ENCODE results near the gene CTDSP2.

Gene CTDSP2

DNA sequence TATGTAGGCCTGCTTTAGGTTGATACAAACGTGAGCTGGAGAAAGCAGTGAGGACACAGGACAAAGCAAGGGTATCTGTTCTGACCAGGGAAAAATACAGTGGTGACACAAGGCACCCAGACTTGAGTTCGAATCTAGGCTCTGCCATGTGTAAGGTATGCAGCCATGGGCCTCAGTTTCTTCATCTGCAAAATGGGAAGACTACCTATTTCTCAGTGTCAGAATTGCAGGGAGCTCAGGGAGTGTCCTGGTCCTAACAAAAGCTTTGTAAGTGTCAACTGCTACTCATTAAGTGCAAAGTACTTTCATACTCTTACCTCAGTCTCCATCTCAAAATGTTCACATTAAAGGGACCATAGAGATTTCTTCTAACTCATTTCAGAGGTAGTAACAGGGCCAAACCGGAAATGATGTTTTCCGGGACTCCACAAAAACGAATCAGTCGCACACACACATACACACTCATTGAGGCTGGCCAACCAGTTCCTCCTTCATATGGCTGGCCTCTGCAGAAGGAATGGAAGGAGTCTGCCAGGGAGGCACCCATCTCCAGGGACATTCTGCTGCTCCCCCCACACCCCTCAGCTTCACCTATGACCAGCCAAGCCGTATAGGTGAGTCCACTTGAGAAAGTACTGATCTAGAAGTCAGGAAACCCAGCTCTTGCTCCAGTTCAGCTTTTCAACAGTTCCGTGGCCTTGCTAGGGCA lies 7.8 kb downstream of the CTDSP2 start:
- Histone ChIP-seq H3K27ac (ENCODE audit: low read length) (no peak overlapping the region), H3K27me3 (ENCODE audit: insufficient read depth, low read length) (no peaks in the 10 kb centered on the region), H3K9me3 (ENCODE audit: insufficient read depth, low read depth, low read length) (no peaks in the 10 kb centered on the region), H3K4me3 (ENCODE audit: low read length) (no peak overlapping the region), H3K4me1 (ENCODE audit: insufficient read depth, low read length) (peaks cover 67% of the 10 kb centered on the region), H3K9ac (ENCODE audit: low read depth, low read length) (no peak overlapping the region), H3K36me3 (ENCODE audit: insufficient read depth, low read depth, low read length) (no peaks in the 10 kb centered on the region)

- Histone ChIP-seq H3K27ac (ENCODE audit: low read length) (no peak overlapping the region), H3K4me1 (ENCODE audit: insufficient read depth, low read length) (peaks cover 66% of the 10 kb centered on the region), H3K27me3 (ENCODE audit: insufficient read depth, low read length) (no peaks in the 10 kb centered on the region), H3K9ac (ENCODE audit: low read depth, low read length) (peak overlapping the region; percentile 10; the same call in 1 of the 2 replicates), H3K4me3 (ENCODE audit: low read length) (peak overlapping the region; percentile 2; the same call in 1 of the 2 replicates), H3K9me3 (ENCODE audit: insufficient read depth, low read depth, low read length) (no peaks in the 10 kb centered on the region), H3K36me3 (ENCODE audit: insufficient read depth, low read depth, low read length) (no peaks in the 10 kb centered on the region)
Measured at GRCh38 chr12:57837864-57838562, 8.5 kb downstream of the CTDSP2 start.

GRCh38 chr12:57836442-57837375 lies 9.8 kb downstream of the CTDSP2 start:
- H3K9ac ChIP-seq (ENCODE audit: low read depth, low read length), result peak overlapping the region; percentile 71
- peak overlapping the region; percentile 50; the same call in 1 of the 2 replicates for H3K4me3 ChIP-seq (ENCODE audit: low read length)
- H3K36me3 ChIP-seq (ENCODE audit: insufficient read depth, low read depth, low read length), result no peaks in the 10 kb centered on the region
- H3K9me3 ChIP-seq (ENCODE audit: insufficient read depth, low read depth, low read length), result no peaks in the 10 kb centered on the region
- peaks cover 55% of the 10 kb centered on the region for H3K4me1 ChIP-seq (ENCODE audit: insufficient read depth, low read length)
- H3K27ac ChIP-seq (ENCODE audit: low read length), result peak overlapping the region; percentile 53
- H3K27me3 ChIP-seq (ENCODE audit: insufficient read depth, low read length), result no peaks in the 10 kb centered on the region

DNA sequence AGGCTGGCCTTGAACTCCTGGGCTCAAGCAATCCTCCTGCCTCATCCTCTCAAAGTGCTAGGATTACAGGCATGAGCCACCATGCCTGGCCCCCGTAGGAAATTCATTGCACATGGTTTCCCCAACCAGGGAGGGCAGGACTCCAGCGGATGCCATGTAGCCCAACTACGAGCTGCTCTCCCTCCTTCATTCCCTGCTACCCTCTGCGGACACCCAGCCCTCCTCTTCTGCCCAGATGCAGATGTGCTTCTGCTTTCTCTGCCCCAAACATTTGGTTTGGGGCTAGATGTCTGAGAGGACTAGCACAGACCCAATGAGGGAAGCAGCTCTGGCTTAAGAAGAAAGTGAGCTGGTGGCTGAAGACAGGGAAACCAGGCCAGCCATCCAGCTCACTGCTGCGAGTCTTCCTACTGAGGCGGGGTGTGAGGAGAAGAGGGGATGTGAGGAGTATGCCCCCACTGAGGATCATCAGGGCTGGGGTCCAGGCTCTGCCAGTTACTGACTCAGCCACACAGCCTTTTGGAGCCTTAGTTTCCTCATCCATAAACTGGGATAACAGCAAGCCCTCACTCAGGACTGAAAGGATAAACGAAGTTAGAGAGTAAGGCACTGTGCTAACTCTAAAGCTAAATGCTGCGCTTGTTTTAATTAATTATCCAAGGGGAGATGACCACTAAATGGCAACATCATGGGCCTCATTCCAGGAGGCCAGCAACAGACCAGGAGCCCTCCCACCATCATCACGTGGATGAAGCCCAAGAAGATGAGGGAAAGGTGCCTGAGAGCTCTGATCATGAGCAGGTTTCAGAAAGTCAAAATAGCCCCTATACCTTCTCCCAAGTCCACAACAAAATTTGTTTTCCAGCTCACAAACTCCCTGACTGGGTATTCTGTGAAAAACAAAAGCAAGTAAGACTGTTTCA lies 10.9 kb downstream of the CTDSP2 start:
- Histone ChIP-seq H3K4me3 (ENCODE audit: low read length) (no peak overlapping the region), H3K9ac (ENCODE audit: low read depth, low read length) (peak overlapping the region; percentile 11; the same call in 1 of the 2 replicates), H3K4me1 (ENCODE audit: insufficient read depth, low read length) (peaks cover 45% of the 10 kb centered on the region), H3K36me3 (ENCODE audit: insufficient read depth, low read depth, low read length) (no peaks in the 10 kb centered on the region), H3K27me3 (ENCODE audit: insufficient read depth, low read length) (no peaks in the 10 kb centered on the region), H3K9me3 (ENCODE audit: insufficient read depth, low read depth, low read length) (no peaks in the 10 kb centered on the region), H3K27ac (ENCODE audit: low read length) (peak overlapping the region; percentile 53)

DNA sequence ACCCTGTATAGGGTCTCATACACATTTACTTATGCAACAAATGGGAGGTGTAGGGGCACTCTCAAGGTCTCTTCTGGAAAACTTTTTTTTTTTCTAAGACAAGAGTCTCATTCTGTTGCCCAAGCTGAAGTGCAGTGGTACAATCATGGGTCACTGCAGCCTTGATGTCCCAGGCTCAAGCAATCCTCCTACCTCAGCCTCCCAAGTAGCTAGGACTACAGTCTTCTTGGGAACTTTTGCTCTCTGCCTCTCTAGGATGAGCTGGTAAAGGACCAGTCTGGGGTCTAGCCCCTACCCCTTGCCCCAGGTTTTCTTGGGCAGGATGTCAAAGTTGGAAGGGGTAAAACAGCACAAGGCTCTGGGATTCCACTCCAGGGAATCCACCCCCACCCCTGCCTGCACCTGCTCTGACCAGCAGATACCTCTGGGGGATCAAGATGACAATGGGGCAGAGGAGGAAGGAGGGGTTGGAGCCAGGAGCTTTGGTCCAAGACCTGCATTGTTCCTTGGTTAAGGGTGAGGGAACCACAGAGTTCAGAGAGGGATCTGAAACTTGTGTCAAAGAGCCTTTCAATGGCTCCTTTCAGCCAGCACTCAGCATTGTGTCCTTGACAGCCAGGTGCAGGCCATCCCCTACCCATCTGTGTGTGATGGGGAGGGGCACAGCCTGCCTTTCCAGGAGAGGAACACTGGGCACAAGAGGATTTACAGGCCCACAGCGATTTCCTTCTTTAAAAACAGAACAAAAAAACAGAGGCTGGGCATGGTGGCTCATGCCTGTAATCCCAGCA lies 12.2 kb downstream of the CTDSP2 start:
- H3K36me3 ChIP-seq (ENCODE audit: insufficient read depth, low read depth, low read length), result peaks cover 5% of the 10 kb centered on the region

DNA sequence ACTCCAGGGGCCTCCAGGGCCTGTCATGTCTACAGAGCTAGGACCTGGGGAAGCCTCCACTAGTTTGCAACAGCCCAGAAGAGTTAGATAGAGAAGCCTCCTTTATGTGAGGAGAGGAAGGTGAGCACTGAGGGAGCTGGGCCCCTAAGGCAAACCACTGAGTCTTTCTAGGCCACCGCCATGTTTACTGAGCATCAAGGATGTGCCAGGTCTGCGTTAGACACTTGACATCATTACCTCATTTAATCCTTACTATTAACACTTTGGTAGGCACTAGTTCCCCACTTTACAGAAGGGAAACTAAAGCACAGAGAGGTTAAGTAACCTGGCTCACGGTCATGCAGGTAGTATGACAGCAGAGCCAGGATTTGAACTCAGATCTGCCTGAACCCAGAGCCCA lies 12.9 kb downstream of the CTDSP2 start:
- H3K4me3 ChIP-seq (ENCODE audit: low read length), result no peak overlapping the region; the same call in 1 of the 2 replicates
- peaks cover 11% of the 10 kb centered on the region for H3K36me3 ChIP-seq (ENCODE audit: insufficient read depth, low read depth, low read length)
- no peaks in the 10 kb centered on the region for H3K27me3 ChIP-seq (ENCODE audit: insufficient read depth, low read length)
- peaks cover 37% of the 10 kb centered on the region for H3K4me1 ChIP-seq (ENCODE audit: insufficient read depth, low read length)
- H3K27ac ChIP-seq (ENCODE audit: low read length), result no peak overlapping the region
- H3K9me3 ChIP-seq (ENCODE audit: insufficient read depth, low read depth, low read length), result no peaks in the 10 kb centered on the region
- H3K9ac ChIP-seq (ENCODE audit: low read depth, low read length), result no peak overlapping the region

More for the DNA sequence above, 12.2 kb downstream of the CTDSP2 start:
- Histone ChIP-seq H3K27me3 (ENCODE audit: insufficient read depth, low read length) (no peaks in the 10 kb centered on the region), H3K4me3 (ENCODE audit: low read length) (no peak overlapping the region), H3K9ac (ENCODE audit: low read depth, low read length) (no peak overlapping the region), H3K27ac (ENCODE audit: low read length) (no peak overlapping the region), H3K9me3 (ENCODE audit: insufficient read depth, low read depth, low read length) (no peaks in the 10 kb centered on the region), H3K4me1 (ENCODE audit: insufficient read depth, low read length) (peaks cover 37% of the 10 kb centered on the region)

- Histone ChIP-seq H3K36me3 (ENCODE audit: insufficient read depth, low read depth, low read length) (peaks cover 17% of the 10 kb centered on the region), H3K9ac (ENCODE audit: low read depth, low read length) (no peak overlapping the region)
Measured at GRCh38 chr12:57832966-57833365, 13.6 kb downstream of the CTDSP2 start.

GRCh38 chr12:57830393-57830792 lies 16.1 kb downstream of the CTDSP2 start:
- H3K9me3 ChIP-seq (ENCODE audit: insufficient read depth, low read depth, low read length), result no peaks in the 10 kb centered on the region
- peaks cover 9% of the 10 kb centered on the region; the same call in 1 of the 2 replicates for H3K4me1 ChIP-seq (ENCODE audit: insufficient read depth, low read length)
- no peak overlapping the region for H3K4me3 ChIP-seq (ENCODE audit: low read length)
- H3K9ac ChIP-seq (ENCODE audit: low read depth, low read length), result no peak overlapping the region
- peaks cover 43% of the 10 kb centered on the region for H3K36me3 ChIP-seq (ENCODE audit: insufficient read depth, low read depth, low read length)
- no peaks in the 10 kb centered on the region for H3K27me3 ChIP-seq (ENCODE audit: insufficient read depth, low read length)
- H3K27ac ChIP-seq (ENCODE audit: low read length), result no peak overlapping the region

More at GRCh38 chr12:57832966-57833365, 13.6 kb downstream of the CTDSP2 start:
- no peak overlapping the region; the same call in 1 of the 2 replicates for H3K4me3 ChIP-seq (ENCODE audit: low read length)
- H3K27ac ChIP-seq (ENCODE audit: low read length), result no peak overlapping the region
- H3K9me3 ChIP-seq (ENCODE audit: insufficient read depth, low read depth, low read length), result no peaks in the 10 kb centered on the region
- no peaks in the 10 kb centered on the region for H3K27me3 ChIP-seq (ENCODE audit: insufficient read depth, low read length)
- peaks cover 32% of the 10 kb centered on the region for H3K4me1 ChIP-seq (ENCODE audit: insufficient read depth, low read length)

DNA sequence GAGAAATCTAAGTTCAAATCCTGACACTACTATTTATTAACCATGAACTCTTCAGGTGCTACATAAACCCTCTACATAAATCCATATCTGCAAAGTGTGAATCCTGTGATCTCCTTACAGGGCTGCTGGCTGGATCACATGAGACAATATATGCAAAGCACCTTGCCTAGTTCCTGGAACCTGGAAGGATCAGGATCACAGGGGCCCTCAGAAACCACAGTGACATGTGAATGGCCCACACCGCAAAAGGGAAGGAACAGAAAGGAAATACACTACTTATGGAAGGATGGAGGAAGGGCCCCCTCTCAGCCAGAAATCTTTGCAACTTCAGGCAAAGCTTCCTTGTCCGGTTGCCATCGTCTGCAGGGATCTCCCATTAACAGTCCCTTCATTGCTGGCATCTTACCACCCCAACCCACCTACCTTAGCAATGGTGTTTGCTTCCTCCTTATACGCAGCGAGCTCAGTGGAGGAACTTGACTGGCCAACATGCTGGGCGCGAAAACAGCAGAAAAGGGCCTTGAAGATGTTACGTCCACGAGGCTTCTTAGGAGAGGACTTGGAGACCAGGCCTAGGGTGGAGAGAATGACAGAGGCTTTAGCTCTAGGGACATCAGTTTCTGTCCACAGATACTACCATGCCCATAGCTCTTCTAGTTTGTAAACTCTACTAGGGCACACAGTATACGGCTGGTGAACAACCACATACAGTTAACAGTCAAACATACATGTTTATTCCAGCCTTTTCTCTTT lies 17.3 kb downstream of the CTDSP2 start:
- Histone ChIP-seq H3K4me3 (ENCODE audit: low read length) (no peak overlapping the region), H3K9me3 (ENCODE audit: insufficient read depth, low read depth, low read length) (no peaks in the 10 kb centered on the region), H3K27ac (ENCODE audit: low read length) (no peak overlapping the region), H3K36me3 (ENCODE audit: insufficient read depth, low read depth, low read length) (peaks cover 55% of the 10 kb centered on the region), H3K27me3 (ENCODE audit: insufficient read depth, low read length) (no peaks in the 10 kb centered on the region), H3K9ac (ENCODE audit: low read depth, low read length) (no peak overlapping the region), H3K4me1 (ENCODE audit: insufficient read depth, low read length) (peaks cover 9% of the 10 kb centered on the region; the same call in 1 of the 2 replicates)

DNA sequence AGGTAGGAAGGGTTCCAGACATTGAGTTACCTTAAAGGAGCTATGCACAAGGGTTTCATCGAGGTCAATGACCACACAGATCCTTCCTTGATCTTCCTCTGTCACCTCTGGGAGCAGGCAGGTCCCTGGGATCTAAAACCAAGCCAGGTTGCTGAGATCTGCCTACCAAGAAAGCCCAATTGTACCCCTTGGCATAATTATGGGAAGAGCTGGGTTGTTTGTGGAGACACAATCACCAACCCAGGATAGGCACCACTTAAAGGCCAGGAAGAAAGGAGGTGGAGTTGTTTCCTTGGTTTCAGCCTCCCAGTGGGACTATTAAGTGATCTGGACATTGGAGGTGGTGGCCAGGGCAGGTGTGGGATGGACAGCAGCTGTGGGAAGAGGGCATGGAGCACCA lies 19.6 kb downstream of the CTDSP2 start:
- no peaks in the 10 kb centered on the region; the same call in 1 of the 2 replicates for H3K4me1 ChIP-seq (ENCODE audit: insufficient read depth, low read length)
- H3K27ac ChIP-seq (ENCODE audit: low read length), result no peak overlapping the region
- H3K9ac ChIP-seq (ENCODE audit: low read depth, low read length), result no peak overlapping the region
- no peaks in the 10 kb centered on the region for H3K9me3 ChIP-seq (ENCODE audit: insufficient read depth, low read depth, low read length)
- H3K4me3 ChIP-seq (ENCODE audit: low read length), result no peak overlapping the region
- peaks cover 77% of the 10 kb centered on the region for H3K36me3 ChIP-seq (ENCODE audit: insufficient read depth, low read depth, low read length)
- no peaks in the 10 kb centered on the region for H3K27me3 ChIP-seq (ENCODE audit: insufficient read depth, low read length)

Measured in iPS-20b (cell line).